Measurements from ENCODE around the gene TMSB4X.

GRCh38 chrX:12966151-12966550 lies 8.8 kb upstream of the TMSB4X start:
- TF ChIP-seq EZH2phosphoT487 (IDR thresholded peaks at IDR 0.05; ENCODE audit: borderline replicate concordance, low read depth, low read length): no peak
- TF ChIP-seq, protein P1, sequence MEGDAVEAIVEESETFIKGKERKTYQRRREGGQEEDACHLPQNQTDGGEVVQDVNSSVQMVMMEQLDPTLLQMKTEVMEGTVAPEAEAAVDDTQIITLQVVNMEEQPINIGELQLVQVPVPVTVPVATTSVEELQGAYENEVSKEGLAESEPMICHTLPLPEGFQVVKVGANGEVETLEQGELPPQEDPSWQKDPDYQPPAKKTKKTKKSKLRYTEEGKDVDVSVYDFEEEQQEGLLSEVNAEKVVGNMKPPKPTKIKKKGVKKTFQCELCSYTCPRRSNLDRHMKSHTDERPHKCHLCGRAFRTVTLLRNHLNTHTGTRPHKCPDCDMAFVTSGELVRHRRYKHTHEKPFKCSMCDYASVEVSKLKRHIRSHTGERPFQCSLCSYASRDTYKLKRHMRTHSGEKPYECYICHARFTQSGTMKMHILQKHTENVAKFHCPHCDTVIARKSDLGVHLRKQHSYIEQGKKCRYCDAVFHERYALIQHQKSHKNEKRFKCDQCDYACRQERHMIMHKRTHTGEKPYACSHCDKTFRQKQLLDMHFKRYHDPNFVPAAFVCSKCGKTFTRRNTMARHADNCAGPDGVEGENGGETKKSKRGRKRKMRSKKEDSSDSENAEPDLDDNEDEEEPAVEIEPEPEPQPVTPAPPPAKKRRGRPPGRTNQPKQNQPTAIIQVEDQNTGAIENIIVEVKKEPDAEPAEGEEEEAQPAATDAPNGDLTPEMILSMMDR (conservative IDR thresholded peaks at IDR 0.05; ENCODE audit: low read length): no peak

Data from OCI-LY7 (cell line).